Sigmoid colon (tissue), 7 donors: ENCODE measurements around the gene SLC8B1. TPM values are rescaled to one million over a fixed set of nuclear protein-coding genes. Genes with fewer than 3 reads are reported as not detected.

ENCODE experiments used
- DNase-seq: peaks from one replicate; pipeline ENCODE4 v3.0.0-alpha.2; 2019
- H3K27ac ChIP-seq, 4 donors: fragments of 200-600 bp; sonication (generic); one replicate each; pipeline ENCODE4 v1.5.1; 2016 to 2019; ENCODE audit warnings: mild to moderate bottlenecking in 1 of 4
- H3K27me3 ChIP-seq, 3 donors: fragments of 200-600 bp; sonication (generic); one replicate each; pipeline ENCODE4 v1.5.1; 2019; ENCODE audit warnings: mild to moderate bottlenecking in 1 of 3
- H3K36me3 ChIP-seq, 4 donors: fragments of 200-600 bp; sonication (generic); one replicate each; pipeline ENCODE4 v1.5.1; 2016 to 2019
- H3K4me1 ChIP-seq, 4 donors: fragments of 200-600 bp; sonication (generic); one replicate each; pipeline ENCODE4 v1.5.1; 2017 to 2019
- H3K4me3 ChIP-seq, 4 donors: fragments of 200-600 bp; sonication (generic); one replicate each; pipeline ENCODE4 v1.5.1; 2017 to 2019; ENCODE audit warnings: mild to moderate bottlenecking in 2 of 4, moderate library complexity in 1 of 4
- H3K9me3 ChIP-seq, 4 donors: fragments of 200-600 bp in 3 of 4; sonication (generic) in 3 of 4; one replicate each; pipeline versions ENCODE4 v1.5.1 to v1.6.1; 2013 to 2019
- EP300 ChIP-seq, 4 donors: sonication (generic); formaldehyde crosslinking; IDR thresholded peaks; one replicate each; pipeline ENCODE4 v1.6.1; 2017; ENCODE audit warnings: antibody characterized with exemption in 4 of 4
- POLR2A ChIP-seq, 2 donors: fragments of 450-650 bp; IDR thresholded peaks; one replicate each; pipeline ENCODE4 v1.6.1; 2016; ENCODE audit warnings: antibody characterized with exemption in 2 of 2, mild to moderate bottlenecking in 2 of 2, moderate library complexity in 2 of 2
- POLR2AphosphoS5 ChIP-seq, 4 donors: sonication (generic); formaldehyde crosslinking; IDR thresholded peaks; one replicate each; pipeline ENCODE4 v1.6.1; 2017; ENCODE audit warnings: antibody characterized with exemption in 4 of 4
- WGBS, 2 donors: extraction: QIAGEN DNeasy Blood & Tissue Kit; methylation state at CpG; one replicate each; pipeline ENCODE4 v1.1.7; 2013; 5-methylcytosine and 5-hydroxymethylcytosine counted together
- intact Hi-C: fragments of 100-400 bp; cut with DNase I; formaldehyde crosslinking; loops from one replicate; pipeline ENCODE4 v1.15.1; 2023
- polyA plus RNA-seq, 3 donors: library from polyadenylated mRNA; stranded (reverse); fragments of 200-250 nt; gene quantifications; one replicate each; pipeline ENCODE4 v1.2.3, GENCODE V29; 2013
- total RNA-seq, 4 donors: library from RNA; depleted of rRNA; stranded (reverse); fragments of >200 nt; gene quantifications; one replicate each; pipeline ENCODE4 v1.1.0, GENCODE V29; 2016
- TF ChIP-seq, protein P1 (sequence below), 4 experiments: fragments of 450-650 bp in 3 of 4; fragments of 200-600 bp in 1 of 4; IDR thresholded peaks; one replicate each; pipeline ENCODE4 v1.5.1; 2016 to 2019; ENCODE audit warnings: antibody characterized with exemption in 4 of 4, mild to moderate bottlenecking in 3 of 4, moderate library complexity in 2 of 4
- donor health status: healthy with polysubstance abuse.
- donor health status: Bipolar disorder and iron deficiency.
- donor health status: healthy.

The SLC8B1 gene
- total and polyA plus RNA-seq, 7 donors = 8.4 to 38.5 (median 17.1) TPM

- no peaks in the 10 kb centered on the region for H3K4me1 ChIP-seq
- 90 to 92% methylated on average over 17 of the region's 17 CpGs for WGBS, 2 donors
- H3K9me3 ChIP-seq = no peaks in the 10 kb centered on the region
- no peaks in the 10 kb centered on the region for H3K27me3 ChIP-seq
- intact Hi-C loops = no loop called here
- no peak overlapping the region for H3K4me3 ChIP-seq
- TF ChIP-seq POLR2A (IDR thresholded peaks at IDR 0.05) (no peak), EP300 (IDR thresholded peaks at IDR 0.05) (no peak), POLR2AphosphoS5 (IDR thresholded peaks at IDR 0.05) (no peak)
- TF ChIP-seq, protein P1, sequence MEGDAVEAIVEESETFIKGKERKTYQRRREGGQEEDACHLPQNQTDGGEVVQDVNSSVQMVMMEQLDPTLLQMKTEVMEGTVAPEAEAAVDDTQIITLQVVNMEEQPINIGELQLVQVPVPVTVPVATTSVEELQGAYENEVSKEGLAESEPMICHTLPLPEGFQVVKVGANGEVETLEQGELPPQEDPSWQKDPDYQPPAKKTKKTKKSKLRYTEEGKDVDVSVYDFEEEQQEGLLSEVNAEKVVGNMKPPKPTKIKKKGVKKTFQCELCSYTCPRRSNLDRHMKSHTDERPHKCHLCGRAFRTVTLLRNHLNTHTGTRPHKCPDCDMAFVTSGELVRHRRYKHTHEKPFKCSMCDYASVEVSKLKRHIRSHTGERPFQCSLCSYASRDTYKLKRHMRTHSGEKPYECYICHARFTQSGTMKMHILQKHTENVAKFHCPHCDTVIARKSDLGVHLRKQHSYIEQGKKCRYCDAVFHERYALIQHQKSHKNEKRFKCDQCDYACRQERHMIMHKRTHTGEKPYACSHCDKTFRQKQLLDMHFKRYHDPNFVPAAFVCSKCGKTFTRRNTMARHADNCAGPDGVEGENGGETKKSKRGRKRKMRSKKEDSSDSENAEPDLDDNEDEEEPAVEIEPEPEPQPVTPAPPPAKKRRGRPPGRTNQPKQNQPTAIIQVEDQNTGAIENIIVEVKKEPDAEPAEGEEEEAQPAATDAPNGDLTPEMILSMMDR (IDR thresholded peaks at IDR 0.05) = no peak
- DNase-seq = no peak
- no peak overlapping the region for H3K27ac ChIP-seq
- H3K36me3 ChIP-seq = peaks cover 35 to 97% (median 42%) of the 10 kb centered on the region in 4 donors
These were observed 43.3 kb downstream of the SLC8B1 start for GRCh38 chr12:113291586-113291985.

DNA sequence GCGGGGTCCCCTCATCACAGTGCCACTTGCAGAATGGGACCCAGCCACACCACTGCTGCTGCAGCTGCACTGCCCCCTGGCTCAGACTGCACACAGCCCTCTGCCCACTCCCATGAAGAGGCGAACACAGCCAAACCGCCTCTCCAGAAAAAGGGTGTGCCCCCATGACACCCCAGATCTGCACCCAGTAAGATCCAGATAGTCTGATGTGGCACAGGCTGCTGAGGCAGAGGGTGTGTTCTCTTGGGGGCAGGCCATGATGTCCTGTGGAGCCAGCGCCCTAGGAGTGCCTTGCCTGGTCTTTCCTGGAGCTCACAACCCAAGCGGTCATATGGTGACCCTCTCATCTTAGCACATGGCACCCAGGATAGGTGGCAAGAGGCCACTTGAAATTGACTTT is 44.4 kb downstream of the SLC8B1 start:
- no peak overlapping the region for H3K4me3 ChIP-seq
- WGBS, 2 donors = 95 to 96% methylated on average over 5 of the region's 5 CpGs
- intact Hi-C loops = no loop called here
- TF ChIP-seq POLR2A (IDR thresholded peaks at IDR 0.05) = no peak
- TF ChIP-seq, protein P1 (IDR thresholded peaks at IDR 0.05) = no peak
- no peak for TF ChIP-seq EP300 (IDR thresholded peaks at IDR 0.05)
- TF ChIP-seq POLR2AphosphoS5 (IDR thresholded peaks at IDR 0.05) = no peak
- H3K27ac ChIP-seq = no peak overlapping the region
- H3K9me3 ChIP-seq = no peaks in the 10 kb centered on the region
- H3K27me3 ChIP-seq = no peaks in the 10 kb centered on the region
- no peak for DNase-seq
- no peaks in the 10 kb centered on the region for H3K4me1 ChIP-seq
- peaks cover 33 to 97% (median 39%) of the 10 kb centered on the region in 4 donors for H3K36me3 ChIP-seq

DNA sequence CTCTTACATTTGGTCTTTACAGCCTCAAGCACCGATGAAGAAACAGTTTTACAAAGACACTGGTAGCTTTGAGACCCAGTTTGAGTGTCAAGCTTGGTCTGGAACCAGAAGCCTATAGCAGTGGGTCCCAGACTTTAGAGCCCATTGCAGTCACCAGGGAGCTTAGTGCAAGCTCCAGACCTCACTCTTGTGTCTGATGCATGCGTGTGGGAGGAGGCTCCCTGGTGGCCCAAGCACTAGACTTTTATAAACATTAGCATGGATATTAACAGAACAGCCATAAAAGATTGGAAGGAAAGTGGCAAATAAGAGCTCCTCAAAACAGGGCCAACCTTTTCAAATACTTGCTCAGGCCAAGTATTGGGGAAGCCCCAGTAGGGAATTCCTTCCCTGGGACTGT is 45.5 kb downstream of the SLC8B1 start:
- H3K27me3 ChIP-seq = no peaks in the 10 kb centered on the region
- H3K9me3 ChIP-seq = no peaks in the 10 kb centered on the region
- no peaks in the 10 kb centered on the region for H3K4me1 ChIP-seq
- intact Hi-C loops = no loop called here
- peaks cover 34 to 97% (median 43%) of the 10 kb centered on the region in 4 donors for H3K36me3 ChIP-seq
- TF ChIP-seq, protein P1 (IDR thresholded peaks at IDR 0.05) = no peak
- TF ChIP-seq POLR2A (IDR thresholded peaks at IDR 0.05) = no peak
- no peak for TF ChIP-seq EP300 (IDR thresholded peaks at IDR 0.05)
- no peak for TF ChIP-seq POLR2AphosphoS5 (IDR thresholded peaks at IDR 0.05)
- no peak for DNase-seq
- H3K4me3 ChIP-seq = no peak overlapping the region
- H3K27ac ChIP-seq = no peak overlapping the region
- WGBS, 2 donors = 82 to 87% methylated on average over 2 of the region's 2 CpGs

DNA sequence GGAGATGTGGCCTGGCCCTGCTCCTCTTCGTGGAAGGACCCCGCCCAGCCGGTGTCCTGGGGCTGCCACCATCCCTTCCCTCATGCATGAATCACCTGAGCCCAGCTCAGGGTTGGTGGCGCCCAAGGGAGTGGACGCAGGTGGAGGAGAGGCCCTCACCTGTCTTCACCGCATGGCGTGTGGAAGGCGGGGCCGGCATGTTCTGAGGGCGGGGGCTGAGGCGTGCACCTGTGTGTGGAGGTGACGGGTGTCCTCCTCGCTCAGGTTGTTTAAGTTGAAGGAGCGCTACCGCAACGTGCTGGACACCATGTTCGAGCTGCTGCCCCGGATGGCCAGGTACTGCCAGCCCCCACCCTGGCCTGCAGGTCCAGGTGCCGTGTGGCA is 47.0 kb downstream of the SLC8B1 start:
- WGBS, 2 donors = 77 to 89% methylated on average over 19 of the region's 19 CpGs
- peaks cover 21 to 97% (median 45%) of the 10 kb centered on the region in 4 donors for H3K36me3 ChIP-seq

More for the DNA sequence above, 47.0 kb downstream of the SLC8B1 start:
- no peak overlapping the region for H3K27ac ChIP-seq
- H3K4me1 ChIP-seq = no peaks in the 10 kb centered on the region
- TF ChIP-seq POLR2A (IDR thresholded peaks at IDR 0.05) (no peak), POLR2AphosphoS5 (IDR thresholded peaks at IDR 0.05) (no peak), EP300 (IDR thresholded peaks at IDR 0.05) (no peak)
- TF ChIP-seq, protein P1 (IDR thresholded peaks at IDR 0.05) = no peak
- H3K27me3 ChIP-seq = no peaks in the 10 kb centered on the region
- intact Hi-C loops = no loop called here
- no peak for DNase-seq
- no peak overlapping the region for H3K4me3 ChIP-seq
- H3K9me3 ChIP-seq = no peaks in the 10 kb centered on the region
